ENCODE measurements around the gene PRICKLE4. TPM values are rescaled to one million over a fixed set of nuclear protein-coding genes. Genes with fewer than 3 reads are reported as not detected.
A peak's percentile ranks its signal among the peaks of the same experiment; 100 is the strongest.

The PRICKLE4 gene
- 3.1 to 5.9 TPM (median 3.6 TPM) in 3 replicates for total RNA-seq
- long read RNA-seq = 0 reads

- Mint-ChIP-seq H3K4me1 (ENCODE audit: low read depth) (peaks cover 19% of the 10 kb centered on the region), H3K27me3 (ENCODE audit: low read depth) (no peaks in the 10 kb centered on the region)
- DNase-seq (ENCODE audit: low spot score) = peak; percentile 68
Measured at GRCh38 chr6:41780551-41781365, at the start of gene PRICKLE4. PRICKLE4 (plus strand) TSS chr6:41780782; CDS start chr6:41783474, 2,692 bp downstream.

GRCh38 chr6:41731561-41732086 lies 49.0 kb upstream of the PRICKLE4 start:
- peak; percentile 19 for DNase-seq (ENCODE audit: low spot score)
- H3K4me3 Mint-ChIP-seq (ENCODE audit: unreplicated experiment) = no peak overlapping the region
- no peaks in the 10 kb centered on the region for H3K9me3 Mint-ChIP-seq (ENCODE audit: low read depth)
- no peak for TF ChIP-seq CTCF (IDR thresholded peaks at IDR 0.05)
- no peaks in the 10 kb centered on the region for H3K27me3 Mint-ChIP-seq (ENCODE audit: low read depth)
- no peaks in the 10 kb centered on the region for H3K36me3 Mint-ChIP-seq (ENCODE audit: low read depth)
- peaks cover 30% of the 10 kb centered on the region for H3K4me1 Mint-ChIP-seq (ENCODE audit: low read depth)
- no peak overlapping the region for H3K27ac Mint-ChIP-seq (ENCODE audit: unreplicated experiment)

More at GRCh38 chr6:41780551-41781365, at the start of gene PRICKLE4:
- Mint-ChIP-seq H3K36me3 (ENCODE audit: low read depth) (peaks cover 3% of the 10 kb centered on the region), H3K27ac (ENCODE audit: unreplicated experiment) (peak within 1 kb of the TSS; percentile 85), H3K4me3 (ENCODE audit: unreplicated experiment) (peak within 1 kb of the TSS; percentile 90), H3K9me3 (ENCODE audit: low read depth) (no peaks in the 10 kb centered on the region)
- no peak for TF ChIP-seq CTCF (IDR thresholded peaks at IDR 0.05)

GRCh38 chr6:41732149-41732548 lies 48.4 kb upstream of the PRICKLE4 start:
- H3K36me3 Mint-ChIP-seq (ENCODE audit: low read depth) = no peaks in the 10 kb centered on the region
- TF ChIP-seq CTCF (IDR thresholded peaks at IDR 0.05) = no peak
- no peak overlapping the region for H3K4me3 Mint-ChIP-seq (ENCODE audit: unreplicated experiment)
- peak overlapping the region; percentile 46 for H3K27ac Mint-ChIP-seq (ENCODE audit: unreplicated experiment)
- no peak for DNase-seq (ENCODE audit: low spot score)
- H3K9me3 Mint-ChIP-seq (ENCODE audit: low read depth) = no peaks in the 10 kb centered on the region
- H3K4me1 Mint-ChIP-seq (ENCODE audit: low read depth) = peaks cover 30% of the 10 kb centered on the region
- no peaks in the 10 kb centered on the region for H3K27me3 Mint-ChIP-seq (ENCODE audit: low read depth)

GRCh38 chr6:41732591-41733359 lies 47.8 kb upstream of the PRICKLE4 start:
- DNase-seq (ENCODE audit: low spot score) = peak; percentile 41
- H3K36me3 Mint-ChIP-seq (ENCODE audit: low read depth) = no peaks in the 10 kb centered on the region
- peak overlapping the region; percentile 46 for H3K27ac Mint-ChIP-seq (ENCODE audit: unreplicated experiment)
- no peaks in the 10 kb centered on the region for H3K9me3 Mint-ChIP-seq (ENCODE audit: low read depth)
- peak overlapping the region; percentile 84 for H3K4me3 Mint-ChIP-seq (ENCODE audit: unreplicated experiment)
- no peak for TF ChIP-seq CTCF (IDR thresholded peaks at IDR 0.05)
- peaks cover 30% of the 10 kb centered on the region for H3K4me1 Mint-ChIP-seq (ENCODE audit: low read depth)
- no peaks in the 10 kb centered on the region for H3K27me3 Mint-ChIP-seq (ENCODE audit: low read depth)

GRCh38 chr6:41733360-41733706 lies 47.2 kb upstream of the PRICKLE4 start:
- Mint-ChIP-seq H3K27ac (ENCODE audit: unreplicated experiment) (peak overlapping the region; percentile 91), H3K36me3 (ENCODE audit: low read depth) (no peaks in the 10 kb centered on the region), H3K27me3 (ENCODE audit: low read depth) (no peaks in the 10 kb centered on the region)

More at GRCh38 chr6:41733360-41733706, 47.2 kb upstream of the PRICKLE4 start:
- Mint-ChIP-seq H3K4me1 (ENCODE audit: low read depth) (peaks cover 30% of the 10 kb centered on the region), H3K4me3 (ENCODE audit: unreplicated experiment) (peak overlapping the region; percentile 84), H3K9me3 (ENCODE audit: low read depth) (no peaks in the 10 kb centered on the region)
- DNase-seq (ENCODE audit: low spot score) = peak; percentile 46
- no peak for TF ChIP-seq CTCF (IDR thresholded peaks at IDR 0.05)

Measured in chondrocyte (in vitro differentiated cells).